Epithelial cell of proximal tubule (primary cell): ENCODE data around the gene ARHGAP31. TPM values are rescaled to one million over a fixed set of nuclear protein-coding genes. Genes with fewer than 3 reads are reported as not detected.
A peak's percentile ranks its signal among the peaks of the same experiment; 100 is the strongest.

Experiments
- DNase-seq: peaks from one replicate; pipeline ENCODE4 v3.0.0-alpha.2; 2011; ENCODE audit warnings: low read depth
- H3K4me3 ChIP-seq: 2 replicates; pipeline ENCODE4 v1.5.1; 2011; ENCODE audit warnings: low read depth, mild to moderate bottlenecking, low read length
- CTCF ChIP-seq: conservative IDR thresholded peaks from 2 replicates; pipeline ENCODE4 v1.5.1; 2012; ENCODE audit warnings: low read depth, mild to moderate bottlenecking, low read length
- total RNA-seq: library from RNA; depleted of rRNA; stranded (reverse); fragments of >200 nt; gene quantifications from 2 replicates; pipeline ENCODE4 v1.2.3, GENCODE V29; 2015

Gene ARHGAP31
- total RNA-seq, result 3.8 and 5.1 TPM in 2 replicates

- DNase-seq, result no peak
- peak within 1 kb of the TSS; percentile 86 for H3K4me3 ChIP-seq
- TF ChIP-seq CTCF, result no peak
These were observed at the start of gene ARHGAP31 for GRCh38 chr3:119293871-119294695. TSS of gene ARHGAP31 (plus strand) at chr3:119294383. CDS start at chr3:119294905, 522 bp downstream.

GRCh38 chr3:119245778-119246177 is 48.4 kb upstream of the ARHGAP31 start:
- no peak overlapping the region for H3K4me3 ChIP-seq
- DNase-seq, result no peak
- TF ChIP-seq CTCF, result no peak

GRCh38 chr3:119255214-119255613 is 39.0 kb upstream of the ARHGAP31 start:
- TF ChIP-seq CTCF, result no peak
- no peak for DNase-seq
- no peak overlapping the region for H3K4me3 ChIP-seq

GRCh38 chr3:119257111-119257510 is 37.1 kb upstream of the ARHGAP31 start:
- no peak for DNase-seq
- TF ChIP-seq CTCF, result no peak
- H3K4me3 ChIP-seq, result no peak overlapping the region

- DNase-seq, result no peak
- no peak overlapping the region for H3K4me3 ChIP-seq
- TF ChIP-seq CTCF, result no peak
These were observed 36.4 kb upstream of the ARHGAP31 start for GRCh38 chr3:119257654-119258410.

GRCh38 chr3:119258915-119259314 is 35.3 kb upstream of the ARHGAP31 start:
- no peak for TF ChIP-seq CTCF
- H3K4me3 ChIP-seq, result no peak overlapping the region
- no peak for DNase-seq
